ENCODE results near the gene RNF135.
"Not testable (repeated sequence)": the region's sequence is repeated elsewhere in the genome, so short reads cannot be mapped to it uniquely, and the experiment has no call there.

Gene RNF135

GRCh38 chr17:30970831-30971567 is at the start of gene RNF135:
TSS of gene RNF135 (plus strand) at chr17:30971039. CDS start at chr17:30971074, 35 bp downstream.
- DNase-seq, result peak; percentile 62 to 65

GRCh38 chr17:30921544-30922196 is 49.2 kb upstream of the RNF135 start, which contains the start of gene ADAP2:
TSS of gene ADAP2 (plus strand) at chr17:30921945. CDS start at chr17:30922015, 70 bp downstream.
- peak; percentile 22 to 37 for DNase-seq

GRCh38 chr17:30922235-30923030 is 48.4 kb upstream of the RNF135 start:
- DNase-seq, result no peak

GRCh38 chr17:30924341-30924740 is 46.5 kb upstream of the RNF135 start:
- DNase-seq, result no peak

- no peak for DNase-seq
These were observed 44.3 kb upstream of the RNF135 start for GRCh38 chr17:30926516-30926915.

GRCh38 chr17:30927756-30928155 is 43.1 kb upstream of the RNF135 start:
- no peak for DNase-seq

GRCh38 chr17:30928584-30928983 is 42.3 kb upstream of the RNF135 start:
- DNase-seq, result no peak

- no peak for DNase-seq
These were observed 41.7 kb upstream of the RNF135 start for GRCh38 chr17:30929081-30929633.

- not testable (repeated sequence) for DNase-seq
These were observed 41.0 kb upstream of the RNF135 start for GRCh38 chr17:30929861-30930260.

- no peak for DNase-seq
These were observed 40.3 kb upstream of the RNF135 start for GRCh38 chr17:30930495-30930894.

- not testable (repeated sequence) for DNase-seq
These were observed 39.3 kb upstream of the RNF135 start for GRCh38 chr17:30931582-30931981.

GRCh38 chr17:30933966-30934365 is 36.9 kb upstream of the RNF135 start:
- no peak for DNase-seq

GRCh38 chr17:30939051-30939689 is 31.7 kb upstream of the RNF135 start:
- peak in 1 of 2 donors; percentile 10 for DNase-seq

- DNase-seq, result no peak
These were observed 28.3 kb upstream of the RNF135 start for GRCh38 chr17:30942308-30943079.

GRCh38 chr17:30947796-30948195 is 23.0 kb upstream of the RNF135 start:
- DNase-seq, result no peak

GRCh38 chr17:30950189-30950588 is 20.6 kb upstream of the RNF135 start:
- no peak for DNase-seq

- peak in 1 of 2 donors; percentile 21 for DNase-seq
These were observed 20.0 kb upstream of the RNF135 start for GRCh38 chr17:30950669-30951399.

- no peak for DNase-seq
These were observed 18.0 kb upstream of the RNF135 start for GRCh38 chr17:30952638-30953393.

GRCh38 chr17:30954046-30954830 is 16.6 kb upstream of the RNF135 start:
- no peak for DNase-seq

Measured in CD4-positive, alpha-beta T cell treated with Interferon alpha-2 for 1 hour (primary cell).